OCI-LY1 (cell line): ENCODE measurements around the gene CXXC5.
A peak's percentile ranks its signal among the peaks of the same experiment; 100 is the strongest.

Experiments
- H2AFZ ChIP-seq: fragments of 200-600 bp; sonication (generic), shearing (Covaris generic); 2 replicates; pipeline ENCODE4 v1.6.0; 2014; ENCODE audit warnings: antibody characterized with exemption, mild to moderate bottlenecking, low read length
- H3F3A ChIP-seq: fragments of 200-600 bp; sonication (generic), shearing (Covaris generic); 2 replicates; pipeline ENCODE4 v1.6.0; 2014; ENCODE audit warnings: mild to moderate bottlenecking, antibody characterized with exemption, low read length, moderate library complexity; ENCODE audit not compliant: insufficient read depth
- H3K27ac ChIP-seq: fragments of 200-600 bp; sonication (generic); 2 replicates; pipeline ENCODE4 v1.5.1; 2014; ENCODE audit warnings: low read length, mixed run types, mild to moderate bottlenecking, low read depth; ENCODE audit not compliant: poor library complexity, severe bottlenecking
- H3K27me3 ChIP-seq: fragments of 200-600 bp; sonication (generic); 2 replicates; pipeline ENCODE4 v1.6.0; 2014; ENCODE audit warnings: antibody characterized with exemption, mild to moderate bottlenecking, low read length, moderate library complexity; ENCODE audit not compliant: insufficient read depth
- H3K36me3 ChIP-seq: fragments of 200-600 bp; sonication (generic); 2 replicates; pipeline ENCODE4 v1.6.1; 2014; ENCODE audit warnings: mild to moderate bottlenecking, antibody characterized with exemption, low read length, moderate library complexity, mixed read lengths; ENCODE audit not compliant: insufficient read depth
- H3K4me1 ChIP-seq: fragments of 200-600 bp; sonication (generic); 2 replicates; pipeline ENCODE4 v1.5.1; 2014; ENCODE audit warnings: mild to moderate bottlenecking, low read length, moderate library complexity; ENCODE audit not compliant: insufficient read depth, severe bottlenecking
- H3K4me2 ChIP-seq: fragments of 200-600 bp; sonication (generic), shearing (Covaris generic); 2 replicates; pipeline ENCODE4 v1.6.1; 2014; ENCODE audit warnings: low read length
- H3K4me3 ChIP-seq: fragments of 200-600 bp; sonication (generic); 2 replicates; pipeline ENCODE4 v1.5.1; 2014; ENCODE audit warnings: low read length, low read depth, mild to moderate bottlenecking, mixed read lengths; ENCODE audit not compliant: poor library complexity, severe bottlenecking
- H3K79me2 ChIP-seq: fragments of 200-600 bp; shearing (Covaris generic); 2 replicates; pipeline ENCODE4 v1.6.1; 2016; ENCODE audit warnings: mixed run types, low read length, mixed read lengths; ENCODE audit not compliant: insufficient read depth
- H3K9ac ChIP-seq: fragments of 200-600 bp; sonication (generic), shearing (Covaris generic); 2 replicates; pipeline ENCODE4 v1.6.1; 2014; ENCODE audit warnings: mild to moderate bottlenecking, low read length, mixed read lengths
- H3K9me2 ChIP-seq: fragments of 200-600 bp; sonication (generic), shearing (Covaris generic); 2 replicates; pipeline ENCODE4 v1.6.1; 2014; ENCODE audit warnings: low read depth, mild to moderate bottlenecking, low read length, mixed read lengths
- H3K9me3 ChIP-seq: fragments of 200-600 bp; shearing (Covaris generic); 2 replicates; pipeline ENCODE4 v1.6.1; 2014; ENCODE audit warnings: low read length, mixed read lengths
- H4K20me1 ChIP-seq: fragments of 200-600 bp; sonication (generic), shearing (Covaris generic); 2 replicates; pipeline ENCODE4 v1.6.0; 2016; ENCODE audit warnings: mild to moderate bottlenecking, low read length; ENCODE audit not compliant: insufficient read depth
- CTCF ChIP-seq: fragments of 200-600 bp; sonication (generic), shearing (Covaris generic); IDR thresholded peaks from 2 replicates; pipeline ENCODE4 v1.5.1; 2017; ENCODE audit warnings: mild to moderate bottlenecking, antibody characterized with exemption, low read length, moderate library complexity, mixed read lengths
- EZH2 ChIP-seq: fragments of 200-600 bp; sonication (generic), shearing (Covaris generic); IDR thresholded peaks from 2 replicates; pipeline ENCODE4 v1.8.0; 2017; ENCODE audit warnings: borderline replicate concordance, mixed run types, mild to moderate bottlenecking, antibody characterized with exemption, low read length, moderate library complexity, mixed read lengths

CXXC5 gene

DNA sequence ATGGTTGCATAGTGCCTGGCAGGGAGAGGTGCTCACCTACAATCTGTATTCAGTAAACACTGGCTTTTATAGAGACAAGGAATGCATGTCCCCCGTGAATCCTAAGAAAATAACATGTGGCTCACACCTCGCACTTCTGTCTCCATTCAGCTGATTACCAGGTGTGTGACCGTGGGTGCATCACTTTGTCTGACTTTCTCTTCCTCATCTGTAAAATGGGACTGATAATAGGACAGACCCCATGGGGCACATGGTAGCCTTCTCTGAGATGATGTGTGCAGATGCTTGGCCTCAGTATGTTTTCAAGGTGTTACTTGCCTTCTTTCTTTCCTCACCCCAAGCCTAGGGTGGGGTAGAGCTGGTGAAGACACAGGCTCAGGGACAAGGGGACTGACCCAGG is 6.3 kb downstream of the CXXC5 start:
- Histone ChIP-seq H3K27ac (peak overlapping the region; percentile 80), H3K4me1 (peaks cover 89% of the 10 kb centered on the region), H3F3A (no peaks in the 10 kb centered on the region), H3K9me3 (no peaks in the 10 kb centered on the region), H3K9me2 (no peaks in the 10 kb centered on the region), H4K20me1 (no peaks in the 10 kb centered on the region), H3K79me2 (peaks cover 95% of the 10 kb centered on the region), H3K27me3 (no peaks in the 10 kb centered on the region), H3K4me3 (peak overlapping the region; percentile 98), H3K4me2 (peak overlapping the region; percentile 89), H2AFZ (no peak overlapping the region), H3K36me3 (peaks cover 13% of the 10 kb centered on the region; the same call in 1 of the 2 replicates), H3K9ac (peak overlapping the region; percentile 48; the same call in 1 of the 2 replicates)
- no peak for TF ChIP-seq CTCF
- TF ChIP-seq EZH2, result no peak

DNA sequence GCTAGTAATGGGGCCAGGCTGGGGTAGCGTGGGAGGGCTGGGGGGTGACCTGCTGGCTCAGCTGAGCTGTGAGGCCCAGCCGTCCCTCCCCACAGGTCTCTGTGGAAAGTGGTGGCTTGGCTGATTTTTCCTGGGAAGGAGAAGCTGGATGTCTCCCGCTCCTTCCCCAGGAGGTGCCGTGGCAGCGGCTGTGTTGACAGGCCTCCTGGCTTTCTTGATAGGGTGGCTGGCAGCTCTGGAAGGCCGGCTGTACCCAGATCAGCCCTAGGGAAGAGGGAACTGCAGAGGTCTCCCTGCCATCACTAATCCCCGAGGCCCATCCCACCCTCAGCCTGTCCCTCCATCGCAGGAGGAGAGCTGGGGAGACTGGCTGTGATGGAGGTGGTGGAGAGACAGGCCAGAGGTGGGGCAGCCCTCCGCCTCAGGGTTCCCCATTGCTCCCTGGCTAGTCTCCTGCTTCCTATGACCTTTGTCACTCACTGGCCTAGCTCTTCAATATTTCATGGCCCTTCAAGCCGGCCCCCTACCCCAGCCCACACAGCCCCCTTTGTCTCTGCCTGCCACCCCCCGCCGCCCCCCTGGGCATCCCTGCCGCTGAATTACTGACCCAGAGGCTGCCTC is 6.8 kb downstream of the CXXC5 start:
- Histone ChIP-seq H4K20me1 (no peaks in the 10 kb centered on the region), H3K27ac (peak overlapping the region; percentile 80), H3K4me1 (peaks cover 95% of the 10 kb centered on the region), H3K9me3 (no peaks in the 10 kb centered on the region), H3F3A (no peaks in the 10 kb centered on the region), H3K4me2 (peak overlapping the region; percentile 89), H3K36me3 (peaks cover 7% of the 10 kb centered on the region; the same call in 1 of the 2 replicates), H3K4me3 (peak overlapping the region; percentile 98), H3K9ac (peak overlapping the region; percentile 48; the same call in 1 of the 2 replicates), H3K9me2 (no peaks in the 10 kb centered on the region), H2AFZ (no peak overlapping the region), H3K79me2 (peaks cover 91% of the 10 kb centered on the region), H3K27me3 (no peaks in the 10 kb centered on the region)
- no peak for TF ChIP-seq EZH2
- no peak for TF ChIP-seq CTCF

DNA sequence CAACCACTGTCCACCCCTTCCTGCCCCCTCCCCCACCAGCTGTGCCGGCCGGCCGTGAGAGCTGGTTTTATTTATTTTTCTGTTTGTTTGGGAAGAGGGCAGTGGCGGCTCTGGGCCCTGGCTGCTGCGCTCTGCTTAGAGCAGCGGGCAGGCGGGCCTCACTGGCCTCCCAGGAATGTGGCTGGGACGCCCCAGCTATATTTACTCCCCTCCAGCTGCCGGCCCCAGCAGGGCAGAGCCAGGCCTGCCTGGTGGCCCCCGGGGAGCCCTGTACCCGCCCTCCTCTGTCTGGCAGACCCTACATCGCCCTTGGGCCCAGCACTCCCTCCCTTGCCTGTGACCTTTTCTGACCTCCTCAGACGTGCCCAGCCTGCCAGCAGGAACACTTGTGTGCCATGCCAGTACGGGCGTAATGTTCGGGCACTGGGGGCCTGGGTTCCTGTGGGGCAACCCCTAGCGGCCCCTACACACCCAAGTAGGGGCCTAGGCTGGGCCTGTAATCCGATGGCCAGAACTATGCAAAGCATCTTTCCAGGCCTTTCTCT is 7.7 kb downstream of the CXXC5 start:
- H3K4me1 ChIP-seq, result peaks cover 98% of the 10 kb centered on the region
- H4K20me1 ChIP-seq, result no peaks in the 10 kb centered on the region
- no peaks in the 10 kb centered on the region for H3F3A ChIP-seq
- H3K36me3 ChIP-seq, result 0 out of 2 replicates have a peak, but pooled peaks cover 4% of the 10 kb centered on the region
- peak overlapping the region; percentile 4; the same call in 1 of the 2 replicates for H3K9ac ChIP-seq
- no peaks in the 10 kb centered on the region for H3K27me3 ChIP-seq
- no peak overlapping the region for H2AFZ ChIP-seq
- H3K27ac ChIP-seq, result peak overlapping the region; percentile 80
- no peak overlapping the region for H3K4me3 ChIP-seq
- H3K9me3 ChIP-seq, result no peaks in the 10 kb centered on the region
- H3K9me2 ChIP-seq, result no peaks in the 10 kb centered on the region
- peak overlapping the region; percentile 27; the same call in 1 of the 2 replicates for H3K4me2 ChIP-seq
- TF ChIP-seq CTCF (no peak), EZH2 (no peak)
- peaks cover 83% of the 10 kb centered on the region for H3K79me2 ChIP-seq
